HG03565 (cell line): ENCODE data around the gene ADGRL3.

Source experiments
- ATAC-seq: cut with Tn5 transposase; IDR thresholded peaks from one replicate; pipeline ENCODE4 v1.9.1; 2021; ENCODE audit warnings: mild to moderate bottlenecking, moderate library complexity; ENCODE audit not compliant: unreplicated experiment

ADGRL3 gene

GRCh38 chr4:61200187-61200915 lies at the start of gene ADGRL3:
TSS of gene ADGRL3 (plus strand) at chr4:61200326.
- ATAC-seq: no peak

DNA sequence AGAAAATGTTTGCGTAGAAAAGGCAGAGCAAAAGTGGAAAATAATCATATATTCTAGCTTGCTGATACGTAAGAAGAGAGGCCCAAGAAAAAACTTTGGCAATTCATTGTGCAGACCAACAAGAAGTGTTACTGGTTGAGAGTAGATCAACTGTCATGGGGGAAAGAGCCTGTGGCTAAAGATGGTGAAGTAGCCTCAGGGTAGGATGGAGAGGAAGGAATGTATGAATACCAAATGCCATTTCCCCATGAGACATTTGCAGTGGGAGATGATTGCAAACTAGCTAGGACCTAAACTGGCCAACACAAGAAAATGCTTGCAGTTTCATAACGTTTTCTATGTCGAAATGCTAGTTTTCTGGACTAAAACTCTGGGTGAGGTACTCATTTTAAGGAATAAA lies 47.7 kb upstream of the ADGRL3 start:
- ATAC-seq: no peak

- no peak for ATAC-seq
These were observed 39.6 kb upstream of the ADGRL3 start for GRCh38 chr4:61160478-61160877.

- ATAC-seq: no peak
These were observed 38.0 kb upstream of the ADGRL3 start for GRCh38 chr4:61162116-61162515.

GRCh38 chr4:61173799-61174198 lies 26.3 kb upstream of the ADGRL3 start:
- no peak for ATAC-seq

GRCh38 chr4:61175495-61175894 lies 24.6 kb upstream of the ADGRL3 start:
- no peak for ATAC-seq

DNA sequence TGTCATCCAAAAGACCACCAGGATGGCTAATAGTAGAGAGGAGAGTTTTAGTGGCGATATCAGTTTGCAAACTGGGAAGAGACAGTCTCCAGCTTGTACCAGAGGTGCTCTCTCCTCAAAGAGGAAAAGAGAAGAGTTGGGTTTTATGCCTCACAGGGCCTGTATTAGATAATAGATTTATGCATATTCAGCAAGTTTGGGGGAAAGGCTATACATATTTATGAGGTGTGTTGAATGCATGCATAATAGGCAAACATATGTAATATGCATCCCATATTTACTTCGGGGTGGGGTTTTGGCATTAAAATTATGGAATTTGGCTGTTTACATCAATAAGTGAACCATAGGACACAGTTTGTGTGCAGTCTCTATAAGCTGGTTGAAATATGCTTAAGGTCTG lies 22.8 kb upstream of the ADGRL3 start:
- ATAC-seq: no peak

GRCh38 chr4:61180405-61180804 lies 19.7 kb upstream of the ADGRL3 start:
- no peak for ATAC-seq

GRCh38 chr4:61182915-61183314 lies 17.2 kb upstream of the ADGRL3 start:
- ATAC-seq: no peak

- ATAC-seq: no peak
These were observed 14.8 kb upstream of the ADGRL3 start for GRCh38 chr4:61185288-61185687.

- ATAC-seq: no peak
These were observed 7.7 kb upstream of the ADGRL3 start for GRCh38 chr4:61192392-61192791.

- ATAC-seq: no peak
These were observed 6.3 kb upstream of the ADGRL3 start for GRCh38 chr4:61193863-61194262.

DNA sequence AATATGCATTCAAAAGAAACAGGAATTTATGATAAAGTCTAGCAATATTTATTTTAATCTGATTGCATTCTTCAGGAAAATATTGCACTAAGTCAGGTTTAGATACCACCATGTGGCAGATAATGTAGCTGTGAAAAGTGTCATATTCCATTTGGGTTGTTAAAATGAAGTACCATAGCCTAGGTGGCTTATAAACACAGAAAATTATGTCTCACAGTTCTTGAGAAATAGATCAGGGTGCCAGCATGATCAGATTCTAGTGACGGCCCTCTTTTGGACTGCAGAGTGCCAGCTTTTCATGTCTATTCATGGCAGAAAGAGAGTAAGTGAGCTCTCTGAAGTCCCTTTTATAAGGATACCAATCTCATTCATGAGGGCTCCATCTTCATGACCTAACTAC lies 5.6 kb upstream of the ADGRL3 start:
- no peak for ATAC-seq

GRCh38 chr4:61195101-61195500 lies 5.0 kb upstream of the ADGRL3 start:
- ATAC-seq: no peak

GRCh38 chr4:61198686-61199085 lies 1.4 kb upstream of the ADGRL3 start:
- ATAC-seq: no peak

DNA sequence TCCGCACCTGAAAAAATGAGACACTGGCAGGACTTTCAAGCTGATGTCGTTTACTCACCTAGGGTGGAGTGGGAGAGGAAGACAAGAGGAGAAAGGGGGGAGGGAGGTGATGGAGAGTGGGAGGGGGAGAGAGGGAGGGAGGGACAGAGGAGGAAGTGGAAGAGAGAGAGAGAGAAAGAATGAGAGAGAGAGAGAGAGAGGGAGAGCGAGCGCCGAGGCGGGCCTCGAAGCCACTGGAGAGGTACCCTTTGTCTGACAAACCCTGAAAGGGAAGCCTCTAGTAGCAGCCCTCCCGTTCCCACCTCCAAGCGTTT lies 296 bp upstream of the ADGRL3 start:
- ATAC-seq: no peak

- no peak for ATAC-seq
These were observed 895 bp downstream of the ADGRL3 start for GRCh38 chr4:61200916-61201526.

GRCh38 chr4:61201561-61201960 lies 1.4 kb downstream of the ADGRL3 start:
- no peak for ATAC-seq

DNA sequence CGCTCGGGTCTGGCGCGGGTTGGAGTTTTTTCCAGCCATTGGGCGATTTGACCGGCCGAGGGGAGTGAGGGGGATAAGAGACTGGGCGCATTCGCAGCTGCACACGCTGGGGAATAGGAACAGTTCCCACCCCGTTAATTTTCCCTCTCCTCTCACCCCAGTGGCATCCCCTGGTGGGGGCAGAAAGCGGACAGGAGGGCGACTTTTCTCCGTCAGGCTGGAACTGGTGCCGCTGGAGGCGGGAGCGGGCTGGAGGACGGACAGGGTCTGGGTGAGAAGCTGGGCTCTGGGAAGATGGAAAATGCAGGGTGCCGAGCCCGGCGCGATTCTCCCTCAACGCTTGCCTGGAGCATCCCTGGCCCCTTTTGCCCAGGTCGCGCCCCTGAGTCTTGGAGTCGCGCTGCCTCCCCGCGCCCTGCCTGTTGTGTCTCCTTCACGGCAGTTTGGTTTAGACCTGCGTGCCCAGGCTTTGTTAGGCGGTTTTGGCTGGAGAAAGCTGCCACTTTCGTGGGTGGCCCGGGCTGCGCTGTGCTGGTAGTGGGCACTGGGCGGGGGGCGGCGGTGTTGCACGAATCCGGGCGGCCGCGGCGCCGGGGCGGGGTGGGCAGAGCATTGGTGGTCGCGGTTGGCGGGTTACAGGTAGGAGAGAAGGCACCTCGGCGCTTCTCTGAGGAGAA lies 2.0 kb downstream of the ADGRL3 start:
- ATAC-seq: no peak

DNA sequence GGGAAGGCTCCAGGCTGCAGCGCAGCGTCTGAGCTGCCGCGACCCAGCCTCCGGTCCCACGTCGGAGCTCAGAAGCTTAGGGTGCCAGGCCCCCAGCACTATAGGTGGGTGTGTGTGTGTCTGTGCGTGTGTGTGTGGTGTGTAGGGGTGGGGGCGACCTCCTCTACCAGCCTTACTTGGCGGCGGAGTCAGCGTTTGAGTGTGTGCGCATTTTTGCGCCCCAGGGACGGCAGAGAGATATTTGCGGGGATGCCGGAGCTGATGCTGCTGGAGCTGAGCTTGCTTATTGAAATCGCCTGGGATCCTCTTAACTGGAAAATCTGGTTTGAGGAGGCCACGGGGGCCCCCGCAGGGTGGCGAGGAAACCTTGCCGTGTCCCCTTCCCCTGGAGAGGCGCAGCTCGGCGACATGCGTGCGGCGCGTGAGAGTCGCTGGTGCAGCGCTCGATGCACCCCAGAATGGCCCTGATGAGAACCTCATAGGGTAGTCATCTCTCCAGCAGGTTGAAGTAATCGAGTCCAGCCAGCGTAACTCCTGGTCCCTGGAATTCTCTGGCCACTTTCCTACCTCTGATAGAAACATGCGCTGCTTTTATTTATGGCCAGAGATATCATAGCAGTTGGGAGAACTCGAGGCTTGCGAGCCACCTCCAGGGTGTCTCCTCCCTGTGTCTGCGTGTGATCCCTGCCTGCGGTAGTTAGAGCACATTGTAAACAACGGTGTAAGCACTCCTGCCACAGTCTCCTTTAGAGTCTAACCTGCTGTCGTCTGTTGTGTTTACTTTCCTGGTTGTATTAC lies 2.7 kb downstream of the ADGRL3 start:
- ATAC-seq: no peak

DNA sequence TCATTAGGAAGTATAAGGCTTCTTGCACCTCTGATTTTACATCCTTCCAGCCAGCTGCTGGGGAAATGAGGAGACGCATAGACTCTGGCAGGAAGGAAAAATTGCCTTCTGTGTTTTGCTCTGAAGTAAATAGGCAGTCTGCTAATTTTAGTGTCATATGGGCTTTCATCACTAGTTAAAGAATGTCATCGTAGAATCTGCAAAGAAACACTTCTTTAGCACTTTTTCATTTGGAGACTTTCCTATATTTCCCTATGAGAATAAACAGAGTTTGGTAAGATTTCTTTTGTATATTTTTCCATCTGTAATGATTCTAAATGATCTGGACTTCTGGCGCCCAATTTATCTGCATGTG lies 3.3 kb downstream of the ADGRL3 start:
- no peak for ATAC-seq
